ENCODE measurements around the gene SELENBP1.
A peak's percentile ranks its signal among the peaks of the same experiment; 100 is the strongest.

The SELENBP1 gene

GRCh38 chr1:151346082-151346768 is 26.3 kb downstream of the SELENBP1 start:
- no peak for ATAC-seq (ENCODE audit: low read depth)
- TF ChIP-seq CTCF (IDR thresholded peaks at IDR 0.05; ENCODE audit: poor library complexity, severe bottlenecking): no peak
- peak overlapping the region; percentile 58 for H3K4me3 ChIP-seq (ENCODE audit: severe bottlenecking)
- H3K4me1 ChIP-seq (ENCODE audit: insufficient read depth, poor library complexity, severe bottlenecking): peaks cover 6% of the 10 kb centered on the region
- H3K9me3 ChIP-seq (ENCODE audit: severe bottlenecking): no peaks in the 10 kb centered on the region
- H3K27me3 ChIP-seq (ENCODE audit: insufficient read depth, poor library complexity, severe bottlenecking): no peaks in the 10 kb centered on the region
- peaks cover 32% of the 10 kb centered on the region for H3K36me3 ChIP-seq (ENCODE audit: low read depth)
- peak overlapping the region; percentile 59 for H3K27ac ChIP-seq (ENCODE audit: poor library complexity, severe bottlenecking)
- DNase-seq (ENCODE audit: low spot score): no peak

DNA sequence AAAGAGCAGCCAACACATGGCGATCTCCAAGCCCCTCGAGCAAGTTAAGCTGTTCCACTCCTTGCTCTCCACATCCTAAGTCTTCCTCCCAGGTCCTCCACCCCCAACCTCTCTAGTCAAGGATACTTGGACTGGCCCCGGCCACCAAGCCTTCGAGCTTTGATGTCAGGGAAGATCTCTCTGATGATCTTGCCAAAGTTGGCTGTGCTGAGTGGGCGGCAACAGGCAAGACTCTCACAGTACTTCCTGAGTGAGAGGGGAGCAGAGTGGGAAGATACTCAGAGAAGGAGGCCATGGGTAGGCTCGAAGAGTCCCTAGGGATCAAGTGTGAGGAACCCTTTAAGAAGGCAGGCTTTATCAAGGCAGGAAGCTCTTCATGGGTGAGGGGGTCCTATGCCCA is 28.2 kb downstream of the SELENBP1 start:
- no peaks in the 10 kb centered on the region for H3K9me3 ChIP-seq (ENCODE audit: severe bottlenecking)
- no peak for TF ChIP-seq CTCF (IDR thresholded peaks at IDR 0.05; ENCODE audit: poor library complexity, severe bottlenecking)
- no peak for ATAC-seq (ENCODE audit: low read depth)

GRCh38 chr1:151343587-151343986 is 28.9 kb downstream of the SELENBP1 start:
- Histone ChIP-seq H3K27me3 (ENCODE audit: insufficient read depth, poor library complexity, severe bottlenecking) (no peaks in the 10 kb centered on the region), H3K9me3 (ENCODE audit: severe bottlenecking) (no peaks in the 10 kb centered on the region), H3K4me1 (ENCODE audit: insufficient read depth, poor library complexity, severe bottlenecking) (peaks cover 6% of the 10 kb centered on the region), H3K4me3 (ENCODE audit: severe bottlenecking) (no peak overlapping the region), H3K36me3 (ENCODE audit: low read depth) (peaks cover 32% of the 10 kb centered on the region), H3K27ac (ENCODE audit: poor library complexity, severe bottlenecking) (no peak overlapping the region)
- DNase-seq (ENCODE audit: low spot score) (no peak), ATAC-seq (ENCODE audit: low read depth) (no peak)
- no peak for TF ChIP-seq CTCF (IDR thresholded peaks at IDR 0.05; ENCODE audit: poor library complexity, severe bottlenecking)

More for the DNA sequence above, 28.2 kb downstream of the SELENBP1 start:
- peaks cover 32% of the 10 kb centered on the region for H3K36me3 ChIP-seq (ENCODE audit: low read depth)
- no peak overlapping the region for H3K4me3 ChIP-seq (ENCODE audit: severe bottlenecking)
- H3K4me1 ChIP-seq (ENCODE audit: insufficient read depth, poor library complexity, severe bottlenecking): peaks cover 6% of the 10 kb centered on the region
- H3K27ac ChIP-seq (ENCODE audit: poor library complexity, severe bottlenecking): no peak overlapping the region
- DNase-seq (ENCODE audit: low spot score): no peak
- no peaks in the 10 kb centered on the region for H3K27me3 ChIP-seq (ENCODE audit: insufficient read depth, poor library complexity, severe bottlenecking)

GRCh38 chr1:151342569-151342968 is 29.9 kb downstream of the SELENBP1 start:
- no peaks in the 10 kb centered on the region for H3K27me3 ChIP-seq (ENCODE audit: insufficient read depth, poor library complexity, severe bottlenecking)
- ATAC-seq (ENCODE audit: low read depth): no peak
- DNase-seq (ENCODE audit: low spot score): no peak

More at GRCh38 chr1:151342569-151342968, 29.9 kb downstream of the SELENBP1 start:
- TF ChIP-seq CTCF (IDR thresholded peaks at IDR 0.05; ENCODE audit: poor library complexity, severe bottlenecking): no peak
- peaks cover 32% of the 10 kb centered on the region for H3K36me3 ChIP-seq (ENCODE audit: low read depth)
- H3K4me3 ChIP-seq (ENCODE audit: severe bottlenecking): no peak overlapping the region
- no peak overlapping the region for H3K27ac ChIP-seq (ENCODE audit: poor library complexity, severe bottlenecking)
- no peaks in the 10 kb centered on the region for H3K9me3 ChIP-seq (ENCODE audit: severe bottlenecking)
- H3K4me1 ChIP-seq (ENCODE audit: insufficient read depth, poor library complexity, severe bottlenecking): peaks cover 2% of the 10 kb centered on the region

Data from RWPE2 (cell line).